Liver (tissue), 9 donors: ENCODE measurements around the gene TP53I11. TPM values are rescaled to one million over a fixed set of nuclear protein-coding genes. Genes with fewer than 3 reads are reported as not detected.

Experiments
- DNase-seq: peaks from one replicate; pipeline ENCODE4 v3.0.0-alpha.2; 2017; ENCODE audit warnings: low spot score
- H3K27ac ChIP-seq, 2 donors: one replicate each; pipeline ENCODE4 v1.7.0; 2013; ENCODE audit warnings: inconsistent platforms in 2 of 2, low read length in 2 of 2, control low read depth in 1 of 2, low read depth in 1 of 2, mild to moderate bottlenecking in 1 of 2
- H3K27me3 ChIP-seq, 4 donors: one replicate each; pipeline versions ENCODE4 v1.6.1 to v1.7.0; 2013; ENCODE audit warnings: low read length in 3 of 4, inconsistent platforms in 1 of 4, mild to moderate bottlenecking in 1 of 4, moderate library complexity in 1 of 4; ENCODE audit not compliant: control insufficient read depth in 4 of 4, insufficient read depth in 4 of 4
- H3K36me3 ChIP-seq, 4 donors: one replicate each; pipeline versions ENCODE4 v1.6.1 to v1.7.0; 2013; ENCODE audit warnings: low read length in 3 of 4, mild to moderate bottlenecking in 3 of 4, low read depth in 1 of 4, moderate library complexity in 1 of 4; ENCODE audit not compliant: control insufficient read depth in 4 of 4, insufficient read depth in 3 of 4
- H3K4me1 ChIP-seq, 4 donors: one replicate each; pipeline versions ENCODE4 v1.6.1 to v1.7.0; 2013; ENCODE audit warnings: low read length in 3 of 4, mild to moderate bottlenecking in 3 of 4, moderate library complexity in 1 of 4; ENCODE audit not compliant: control insufficient read depth in 4 of 4, insufficient read depth in 4 of 4
- H3K4me3 ChIP-seq, 3 donors: one replicate each; pipeline versions ENCODE4 v1.6.1 to v1.7.0; 2013; ENCODE audit warnings: low read length in 3 of 3, control low read depth in 1 of 3, low read depth in 1 of 3, mild to moderate bottlenecking in 1 of 3
- H3K9ac ChIP-seq, 2 donors: one replicate each; pipeline ENCODE4 v1.7.0; 2013; ENCODE audit warnings: low read length in 2 of 2, mild to moderate bottlenecking in 2 of 2, moderate library complexity in 2 of 2, control low read depth in 1 of 2, low read depth in 1 of 2
- H3K9me3 ChIP-seq, 4 donors: one replicate each; pipeline versions ENCODE4 v1.6.1 to v1.7.0; 2013; ENCODE audit warnings: low read length in 3 of 4; ENCODE audit not compliant: control insufficient read depth in 4 of 4
- EGR1 ChIP-seq, 2 donors: IDR thresholded peaks; 2 replicates each; pipeline ENCODE4 v1.6.1; 2016 to 2018; ENCODE audit warnings: antibody characterized with exemption in 2 of 2, low read depth in 2 of 2
- FOXA1 ChIP-seq: IDR thresholded peaks from 2 replicates; pipeline ENCODE4 v1.6.1; 2016; ENCODE audit warnings: antibody characterized with exemption
- FOXA2 ChIP-seq: IDR thresholded peaks from 2 replicates; pipeline ENCODE4 v1.6.1; 2016; ENCODE audit warnings: antibody characterized with exemption
- GABPA ChIP-seq, 2 donors: IDR thresholded peaks in 1 of 2; conservative IDR thresholded peaks in 1 of 2; 2 replicates each; pipeline ENCODE4 v1.6.1; 2016; ENCODE audit warnings: antibody characterized with exemption in 2 of 2, mild to moderate bottlenecking in 1 of 2, moderate library complexity in 1 of 2
- HNF4A ChIP-seq, 2 donors: conservative IDR thresholded peaks; 2 replicates each; pipeline ENCODE4 v1.6.1; 2016; ENCODE audit warnings: antibody characterized with exemption in 2 of 2, mild to moderate bottlenecking in 2 of 2
- HNF4G ChIP-seq: IDR thresholded peaks from 2 replicates; pipeline ENCODE4 v1.6.1; 2016; ENCODE audit warnings: antibody characterized with exemption
- JUND ChIP-seq, 2 donors: IDR thresholded peaks; 2 replicates each; pipeline ENCODE4 v1.6.1; 2016; ENCODE audit warnings: antibody characterized with exemption in 2 of 2
- NR2F2 ChIP-seq: IDR thresholded peaks from 2 replicates; pipeline ENCODE4 v1.6.1; 2016; ENCODE audit warnings: antibody characterized with exemption
- RAD21 ChIP-seq, 2 donors: IDR thresholded peaks; 2 replicates each; pipeline ENCODE4 v1.6.1; 2016; ENCODE audit warnings: antibody characterized with exemption in 2 of 2, mild to moderate bottlenecking in 2 of 2
- RXRA ChIP-seq, 2 donors: IDR thresholded peaks; 2 replicates each; pipeline ENCODE4 v1.6.1; 2017 to 2018; ENCODE audit warnings: antibody characterized with exemption in 2 of 2, mild to moderate bottlenecking in 1 of 2
- SP1 ChIP-seq: IDR thresholded peaks from 2 replicates; pipeline ENCODE4 v1.6.1; 2018; ENCODE audit warnings: antibody characterized with exemption, mild to moderate bottlenecking
- TAF1 ChIP-seq: conservative IDR thresholded peaks from 2 replicates; pipeline ENCODE4 v1.6.1; 2016; ENCODE audit warnings: antibody characterized with exemption, mild to moderate bottlenecking
- YY1 ChIP-seq: IDR thresholded peaks from 2 replicates; pipeline ENCODE4 v1.6.1; 2016; ENCODE audit warnings: antibody characterized with exemption, mild to moderate bottlenecking
- WGBS: extraction: QIAGEN DNeasy Blood & Tissue Kit; methylation state at CpG from one replicate; pipeline ENCODE4 v1.1.7; 2013; 5-methylcytosine and 5-hydroxymethylcytosine counted together
- polyA plus RNA-seq, 2 donors: library from polyadenylated mRNA; stranded (reverse) in 1 of 2; unstranded in 1 of 2; fragments of 200-250 nt in 1 of 2; fragments of >200 nt in 1 of 2; fragmentation: Nextera tagmentation in 1 of 2; extraction: Ambion mirVana in 1 of 2; gene quantifications; one replicate each; pipeline versions ENCODE4 v1.2.1 to v1.2.3, GENCODE V29; 2013 to 2015
- total RNA-seq, 2 donors: library from RNA; depleted of rRNA; stranded (reverse); fragments of >200 nt; gene quantifications; one replicate each; pipeline ENCODE4 v1.2.3, GENCODE V29; 2014
- TF ChIP-seq, protein P1 (sequence below): IDR thresholded peaks from 2 replicates; pipeline ENCODE4 v1.6.1; 2016; ENCODE audit warnings: antibody characterized with exemption
- TF ChIP-seq, protein P2 (sequence below): fragments of 150-350 bp; IDR thresholded peaks from 2 replicates; pipeline ENCODE4 v1.5.1; 2017; ENCODE audit warnings: improper control_type of control experiment, low read depth, low read length; ENCODE audit not compliant: missing input control
- TF ChIP-seq, protein P3 (sequence below): IDR thresholded peaks from 2 replicates; pipeline ENCODE4 v1.6.1; 2016; ENCODE audit warnings: antibody characterized with exemption, mild to moderate bottlenecking
- TF ChIP-seq, protein P4 (sequence below): IDR thresholded peaks from 2 replicates; pipeline ENCODE4 v1.6.1; 2016; ENCODE audit warnings: antibody characterized with exemption
- TF ChIP-seq, protein P5 (sequence below): IDR thresholded peaks from 2 replicates; pipeline ENCODE4 v1.6.1; 2016; ENCODE audit warnings: antibody characterized with exemption
- donor health status: healthy.
- donor health status: healthy.
- donor health status: healthy.
- donor health status: healthy.
- donor health status: healthy.

The TP53I11 gene
- total and polyA plus RNA-seq, 4 donors, result 3.6 to 16.0 (median 8.3) TPM

DNA sequence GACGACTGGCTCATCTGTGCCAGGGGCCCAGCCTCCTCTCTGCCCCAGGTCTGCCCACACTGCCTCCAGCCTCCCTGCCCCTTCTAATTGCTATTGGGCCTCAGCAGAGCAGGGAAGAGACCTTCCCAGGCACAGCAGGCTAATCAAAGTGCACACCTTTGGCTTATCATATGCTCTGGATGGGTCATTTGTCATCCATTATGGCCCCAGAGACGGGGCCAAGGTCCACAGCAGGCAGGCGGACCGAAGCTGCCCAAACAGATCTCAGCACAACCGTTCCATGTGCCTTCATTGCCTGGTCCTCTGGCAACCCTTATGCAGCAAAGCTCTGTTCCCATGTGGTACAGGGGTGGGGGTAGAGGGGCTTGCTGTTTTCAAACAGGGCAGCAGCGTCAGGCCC lies 66.6 kb downstream of the TP53I11 start:
- H3K4me1 ChIP-seq, result no peaks in the 10 kb centered on the region
- H3K27ac ChIP-seq, result no peak overlapping the region
- DNase-seq, result no peak
- H3K36me3 ChIP-seq, result no peaks in the 10 kb centered on the region
- 78% methylated on average over 6 of the region's 6 CpGs for WGBS
- no peak overlapping the region for H3K9ac ChIP-seq
- no peak overlapping the region for H3K4me3 ChIP-seq
- no peaks in the 10 kb centered on the region for H3K27me3 ChIP-seq
- H3K9me3 ChIP-seq, result no peaks in the 10 kb centered on the region
- no peak for TF ChIP-seq HNF4G
- no peak for TF ChIP-seq GABPA (IDR thresholded peaks at IDR 0.05 in 1 of 2, conservative IDR thresholded peaks at IDR 0.05 in 1 of 2)
- no peak for TF ChIP-seq SP1
- TF ChIP-seq RAD21 (IDR thresholded peaks at IDR 0.05), result no peak
- no peak for TF ChIP-seq HNF4A (conservative IDR thresholded peaks at IDR 0.05)
- TF ChIP-seq YY1, result no peak
- TF ChIP-seq TAF1, result no peak
- no peak for TF ChIP-seq RXRA (IDR thresholded peaks at IDR 0.05)
- TF ChIP-seq, protein P1, sequence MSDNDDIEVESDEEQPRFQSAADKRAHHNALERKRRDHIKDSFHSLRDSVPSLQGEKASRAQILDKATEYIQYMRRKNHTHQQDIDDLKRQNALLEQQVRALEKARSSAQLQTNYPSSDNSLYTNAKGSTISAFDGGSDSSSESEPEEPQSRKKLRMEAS, result no peak
- no peak for TF ChIP-seq NR2F2
- no peak for TF ChIP-seq EGR1 (IDR thresholded peaks at IDR 0.05; ENCODE audit: low read depth in 2 of 2)
- TF ChIP-seq FOXA2, result no peak
- TF ChIP-seq, protein P2, sequence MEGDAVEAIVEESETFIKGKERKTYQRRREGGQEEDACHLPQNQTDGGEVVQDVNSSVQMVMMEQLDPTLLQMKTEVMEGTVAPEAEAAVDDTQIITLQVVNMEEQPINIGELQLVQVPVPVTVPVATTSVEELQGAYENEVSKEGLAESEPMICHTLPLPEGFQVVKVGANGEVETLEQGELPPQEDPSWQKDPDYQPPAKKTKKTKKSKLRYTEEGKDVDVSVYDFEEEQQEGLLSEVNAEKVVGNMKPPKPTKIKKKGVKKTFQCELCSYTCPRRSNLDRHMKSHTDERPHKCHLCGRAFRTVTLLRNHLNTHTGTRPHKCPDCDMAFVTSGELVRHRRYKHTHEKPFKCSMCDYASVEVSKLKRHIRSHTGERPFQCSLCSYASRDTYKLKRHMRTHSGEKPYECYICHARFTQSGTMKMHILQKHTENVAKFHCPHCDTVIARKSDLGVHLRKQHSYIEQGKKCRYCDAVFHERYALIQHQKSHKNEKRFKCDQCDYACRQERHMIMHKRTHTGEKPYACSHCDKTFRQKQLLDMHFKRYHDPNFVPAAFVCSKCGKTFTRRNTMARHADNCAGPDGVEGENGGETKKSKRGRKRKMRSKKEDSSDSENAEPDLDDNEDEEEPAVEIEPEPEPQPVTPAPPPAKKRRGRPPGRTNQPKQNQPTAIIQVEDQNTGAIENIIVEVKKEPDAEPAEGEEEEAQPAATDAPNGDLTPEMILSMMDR, result no peak
- TF ChIP-seq, protein P3, sequence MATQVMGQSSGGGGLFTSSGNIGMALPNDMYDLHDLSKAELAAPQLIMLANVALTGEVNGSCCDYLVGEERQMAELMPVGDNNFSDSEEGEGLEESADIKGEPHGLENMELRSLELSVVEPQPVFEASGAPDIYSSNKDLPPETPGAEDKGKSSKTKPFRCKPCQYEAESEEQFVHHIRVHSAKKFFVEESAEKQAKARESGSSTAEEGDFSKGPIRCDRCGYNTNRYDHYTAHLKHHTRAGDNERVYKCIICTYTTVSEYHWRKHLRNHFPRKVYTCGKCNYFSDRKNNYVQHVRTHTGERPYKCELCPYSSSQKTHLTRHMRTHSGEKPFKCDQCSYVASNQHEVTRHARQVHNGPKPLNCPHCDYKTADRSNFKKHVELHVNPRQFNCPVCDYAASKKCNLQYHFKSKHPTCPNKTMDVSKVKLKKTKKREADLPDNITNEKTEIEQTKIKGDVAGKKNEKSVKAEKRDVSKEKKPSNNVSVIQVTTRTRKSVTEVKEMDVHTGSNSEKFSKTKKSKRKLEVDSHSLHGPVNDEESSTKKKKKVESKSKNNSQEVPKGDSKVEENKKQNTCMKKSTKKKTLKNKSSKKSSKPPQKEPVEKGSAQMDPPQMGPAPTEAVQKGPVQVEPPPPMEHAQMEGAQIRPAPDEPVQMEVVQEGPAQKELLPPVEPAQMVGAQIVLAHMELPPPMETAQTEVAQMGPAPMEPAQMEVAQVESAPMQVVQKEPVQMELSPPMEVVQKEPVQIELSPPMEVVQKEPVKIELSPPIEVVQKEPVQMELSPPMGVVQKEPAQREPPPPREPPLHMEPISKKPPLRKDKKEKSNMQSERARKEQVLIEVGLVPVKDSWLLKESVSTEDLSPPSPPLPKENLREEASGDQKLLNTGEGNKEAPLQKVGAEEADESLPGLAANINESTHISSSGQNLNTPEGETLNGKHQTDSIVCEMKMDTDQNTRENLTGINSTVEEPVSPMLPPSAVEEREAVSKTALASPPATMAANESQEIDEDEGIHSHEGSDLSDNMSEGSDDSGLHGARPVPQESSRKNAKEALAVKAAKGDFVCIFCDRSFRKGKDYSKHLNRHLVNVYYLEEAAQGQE, result no peak
- TF ChIP-seq JUND (IDR thresholded peaks at IDR 0.05), result no peak

DNA sequence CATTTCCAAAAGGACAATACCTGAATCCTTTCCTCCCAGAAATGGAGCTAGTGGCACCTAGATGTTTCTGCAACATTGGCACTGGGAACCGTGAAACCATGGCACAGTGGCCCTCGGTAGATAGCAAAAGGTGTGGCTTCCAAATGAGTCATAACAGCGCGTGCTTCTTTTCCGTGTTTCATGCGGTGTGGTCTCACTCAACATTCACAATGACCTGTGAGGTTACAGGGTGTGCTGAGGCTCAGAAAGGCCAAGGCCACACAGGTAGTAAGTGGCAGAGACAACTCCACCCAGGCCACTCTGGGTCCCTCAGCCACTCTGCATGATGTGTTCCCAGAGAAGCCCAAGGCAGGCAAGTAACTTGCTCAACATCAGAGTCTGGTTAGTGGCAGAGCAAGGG lies 67.4 kb downstream of the TP53I11 start:
- no peak overlapping the region for H3K4me3 ChIP-seq
- DNase-seq, result no peak
- H3K9me3 ChIP-seq, result no peaks in the 10 kb centered on the region
- no peak overlapping the region for H3K9ac ChIP-seq
- H3K27ac ChIP-seq, result no peak overlapping the region
- WGBS, result 78% methylated on average over 6 of the region's 6 CpGs
- no peaks in the 10 kb centered on the region for H3K4me1 ChIP-seq
- no peaks in the 10 kb centered on the region for H3K36me3 ChIP-seq
- no peaks in the 10 kb centered on the region for H3K27me3 ChIP-seq
- TF ChIP-seq HNF4G (no peak), SP1 (no peak), TAF1 (no peak), NR2F2 (no peak), RXRA (IDR thresholded peaks at IDR 0.05) (no peak), EGR1 (IDR thresholded peaks at IDR 0.05; ENCODE audit: low read depth in 2 of 2) (no peak), RAD21 (IDR thresholded peaks at IDR 0.05) (no peak), FOXA2 (no peak), FOXA1 (no peak), YY1 (no peak)
- TF ChIP-seq, protein P4, sequence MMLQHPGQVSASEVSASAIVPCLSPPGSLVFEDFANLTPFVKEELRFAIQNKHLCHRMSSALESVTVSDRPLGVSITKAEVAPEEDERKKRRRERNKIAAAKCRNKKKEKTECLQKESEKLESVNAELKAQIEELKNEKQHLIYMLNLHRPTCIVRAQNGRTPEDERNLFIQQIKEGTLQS, result no peak
- TF ChIP-seq, protein P3, result no peak
- TF ChIP-seq, protein P1, result no peak
- TF ChIP-seq, protein P5, sequence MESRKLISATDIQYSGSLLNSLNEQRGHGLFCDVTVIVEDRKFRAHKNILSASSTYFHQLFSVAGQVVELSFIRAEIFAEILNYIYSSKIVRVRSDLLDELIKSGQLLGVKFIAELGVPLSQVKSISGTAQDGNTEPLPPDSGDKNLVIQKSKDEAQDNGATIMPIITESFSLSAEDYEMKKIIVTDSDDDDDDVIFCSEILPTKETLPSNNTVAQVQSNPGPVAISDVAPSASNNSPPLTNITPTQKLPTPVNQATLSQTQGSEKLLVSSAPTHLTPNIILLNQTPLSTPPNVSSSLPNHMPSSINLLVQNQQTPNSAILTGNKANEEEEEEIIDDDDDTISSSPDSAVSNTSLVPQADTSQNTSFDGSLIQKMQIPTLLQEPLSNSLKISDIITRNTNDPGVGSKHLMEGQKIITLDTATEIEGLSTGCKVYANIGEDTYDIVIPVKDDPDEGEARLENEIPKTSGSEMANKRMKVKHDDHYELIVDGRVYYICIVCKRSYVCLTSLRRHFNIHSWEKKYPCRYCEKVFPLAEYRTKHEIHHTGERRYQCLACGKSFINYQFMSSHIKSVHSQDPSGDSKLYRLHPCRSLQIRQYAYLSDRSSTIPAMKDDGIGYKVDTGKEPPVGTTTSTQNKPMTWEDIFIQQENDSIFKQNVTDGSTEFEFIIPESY, result no peak
- TF ChIP-seq, protein P2, result no peak
